K562 (cell line): Measurements from ENCODE around the gene CYCS. TPM values are rescaled to one million over a fixed set of nuclear protein-coding genes. Genes with fewer than 3 reads are reported as not detected.

Experiments used
- EP400 ChIP-seq: fragments of 450-650 bp; IDR thresholded peaks from 2 replicates; pipeline ENCODE4 v1.6.1; 2017; ENCODE audit warnings: antibody characterized with exemption, mild to moderate bottlenecking, moderate library complexity
- ETS1 ChIP-seq: conservative IDR thresholded peaks from 2 replicates; pipeline ENCODE4 v1.6.1; 2011; ENCODE audit warnings: low read depth, mild to moderate bottlenecking, low read length; ENCODE audit not compliant: control insufficient read depth
- FOSL1 ChIP-seq: fragments of 200-800 bp; sonication (Bioruptor generic); conservative IDR thresholded peaks from 2 replicates; pipeline ENCODE4 v1.6.1; 2016; ENCODE audit warnings: missing genetic modification characterization, missing compliant biosample characterization
- HES1 ChIP-seq: fragments of 450-650 bp; IDR thresholded peaks from 2 replicates; pipeline ENCODE4 v1.6.1; 2016; ENCODE audit warnings: low read depth, mild to moderate bottlenecking, moderate library complexity
- HSF4 ChIP-seq: fragments of 250-450 bp; sonication (Bioruptor Pico); IDR thresholded peaks from 2 replicates; pipeline ENCODE4 v2.1.2; 2022; ENCODE audit warnings: mild to moderate bottlenecking, moderate library complexity, borderline replicate concordance
- MAFF ChIP-seq: IDR thresholded peaks from 2 replicates; pipeline ENCODE4 v1.6.1; 2012; ENCODE audit warnings: low read length, improper control_type of control experiment
- MBD1 ChIP-seq: fragments of 250-450 bp; sonication (Bioruptor Pico); IDR thresholded peaks from 2 replicates; pipeline ENCODE4 v1.8.0; 2022; ENCODE audit warnings: inconsistent platforms
- MIER1 ChIP-seq: fragments of 450-650 bp; IDR thresholded peaks from 2 replicates; pipeline ENCODE4 v1.6.1; 2016; ENCODE audit warnings: antibody characterized with exemption, mild to moderate bottlenecking, low read depth
- POLR2B ChIP-seq: fragments of 450-650 bp; IDR thresholded peaks from 2 replicates; pipeline ENCODE4 v1.6.1; 2018; ENCODE audit warnings: low read depth; ENCODE audit not compliant: partially characterized antibody
- PTBP1 ChIP-seq: fragments of 200-400 bp; formaldehyde crosslinking; IDR thresholded peaks from 2 replicates; pipeline ENCODE4 v1.6.1; 2017; ENCODE audit warnings: low read depth, low read length
- RBM22 ChIP-seq: fragments of 200-400 bp; formaldehyde crosslinking; IDR thresholded peaks from 2 replicates; pipeline ENCODE4 v1.6.1; 2018; ENCODE audit warnings: low read length, low read depth; ENCODE audit not compliant: poor library complexity, severe bottlenecking
- RBM25 ChIP-seq: fragments of 200-400 bp; formaldehyde crosslinking; IDR thresholded peaks from 2 replicates; pipeline ENCODE4 v1.6.1; 2018; ENCODE audit warnings: low read length, low read depth, moderate library complexity; ENCODE audit not compliant: severe bottlenecking
- REST ChIP-seq, 2 experiments: fragments of 450-650 bp; formaldehyde crosslinking in 1 of 2; IDR thresholded peaks; 2 replicates each; pipeline versions ENCODE4 v1.4.0 to v1.6.1; 2014 to 2020; ENCODE audit warnings: mild to moderate bottlenecking in 2 of 2, borderline replicate concordance in 1 of 2, low read depth in 1 of 2
- RHOXF2B ChIP-seq: fragments of 250-450 bp; sonication (Bioruptor Pico); conservative IDR thresholded peaks from 2 replicates; pipeline ENCODE4 v1.5.1; 2021
- THRA ChIP-seq: fragments of 450-650 bp; IDR thresholded peaks from 2 replicates; pipeline ENCODE4 v1.6.1; 2017; ENCODE audit warnings: mild to moderate bottlenecking, moderate library complexity
- polyA plus RNA-seq, 8 experiments: library from polyadenylated mRNA; depleted of rRNA in 4 of 8; stranded (reverse) in 5 of 8; unstranded in 3 of 8; fragments of >200 nt; fragmentation: Nextera tagmentation in 2 of 8; fragmentation: Illumina TruSeq in 1 of 8; extraction: Ambion mirVana in 2 of 8; extraction: Trizol in 1 of 8; gene quantifications; 2 replicates each; pipeline versions ENCODE4 v1.2.1 to v1.2.3, GENCODE V29; 2011 to 2014; ENCODE audit warnings: inconsistent platforms in 1 of 8, missing spikeins in 1 of 8
- total RNA-seq, 7 experiments: library from RNA; depleted of rRNA in 6 of 7; stranded (reverse); fragments of >200 nt in 6 of 7; fragmentation: Illumina TruSeq in 2 of 7; extraction: Trizol in 2 of 7; gene quantifications; 2 replicates each; pipeline versions ENCODE4 v1.2.1 to v1.2.3, GENCODE V29; 2011 to 2021; ENCODE audit warnings: low replicate concordance in 1 of 7

Gene CYCS
- total and polyA plus RNA-seq, 9 of the 15 experiments (the other 6 are each of a cell fraction or from before 2014, with no cell fraction given): 206 to 1,425 (median 438) TPM

- peak; percentile 78 for TF ChIP-seq REST (IDR thresholded peaks at IDR 0.05; ENCODE audit: borderline replicate concordance)
- TF ChIP-seq REST (CRISPR knock-in tag; IDR thresholded peaks at IDR 0.05; ENCODE audit: low read depth): no peak
- 0 out of 2 replicates have a peak, but pooled peaks have one; percentile 37 for TF ChIP-seq MIER1
- no peak for TF ChIP-seq ETS1
- TF ChIP-seq RHOXF2B: no peak
- no peak for TF ChIP-seq RBM25
- TF ChIP-seq POLR2B: peak; percentile 46
- TF ChIP-seq HES1: no peak
- TF ChIP-seq PTBP1: no peak
- TF ChIP-seq MBD1 (CRISPR knock-in tag): no peak
- no peak for TF ChIP-seq FOSL1
- no peak for TF ChIP-seq RBM22
- no peak for TF ChIP-seq EP400
- TF ChIP-seq MAFF: peak; percentile 12; the same call in 1 of the 2 replicates
- no peak for TF ChIP-seq THRA
- no peak for TF ChIP-seq HSF4 (CRISPR knock-in tag)
Measured at GRCh38 chr7:25116621-25117020, 8.4 kb downstream of the CYCS start (continued).
